HEK293 (cell line): ENCODE results near the gene SPRY4.

Experiments used
- GLI4 ChIP-seq: fragments of 450-650 bp; formaldehyde crosslinking; IDR thresholded peaks from 2 replicates; pipeline ENCODE4 v1.5.1; 2016; ENCODE audit warnings: missing biosample characterization, missing genetic modification characterization
- GLIS2 ChIP-seq: fragments of 450-650 bp; formaldehyde crosslinking; IDR thresholded peaks from 2 replicates; pipeline ENCODE4 v1.5.1; 2016; ENCODE audit warnings: missing biosample characterization, missing genetic modification characterization
- HOXC10 ChIP-seq: sonication (generic); formaldehyde crosslinking; IDR thresholded peaks from 2 replicates; pipeline ENCODE4 v1.8.1; 2023; ENCODE audit warnings: mild to moderate bottlenecking, missing genetic modification reagents
- HOXD13 ChIP-seq: sonication (generic); formaldehyde crosslinking; IDR thresholded peaks from 2 replicates; pipeline ENCODE4 v1.8.0; 2022; ENCODE audit warnings: missing genetic modification reagents, borderline replicate concordance
- KLF9 ChIP-seq: fragments of 450-650 bp; formaldehyde crosslinking; IDR thresholded peaks from 2 replicates; pipeline ENCODE4 v1.5.1; 2016; ENCODE audit warnings: missing biosample characterization, missing genetic modification characterization, low read depth
- MYNN ChIP-seq: fragments of 450-650 bp; formaldehyde crosslinking; IDR thresholded peaks from 2 replicates; pipeline ENCODE4 v1.5.1; 2016; ENCODE audit warnings: missing biosample characterization, missing genetic modification characterization, borderline replicate concordance
- RBAK ChIP-seq: fragments of 450-650 bp; formaldehyde crosslinking; IDR thresholded peaks from 2 replicates; pipeline ENCODE4 v1.5.1; 2016; ENCODE audit warnings: missing biosample characterization, missing genetic modification characterization
- SP3 ChIP-seq: fragments of 450-650 bp; formaldehyde crosslinking; IDR thresholded peaks from 2 replicates; pipeline ENCODE4 v1.5.1; 2016; ENCODE audit warnings: missing biosample characterization, missing genetic modification characterization
- ZBTB20 ChIP-seq: fragments of 450-650 bp; formaldehyde crosslinking; IDR thresholded peaks from 2 replicates; pipeline ENCODE4 v1.5.1; 2016; ENCODE audit warnings: missing biosample characterization, missing genetic modification characterization
- ZNF10 ChIP-seq: fragments of 450-650 bp; formaldehyde crosslinking; IDR thresholded peaks from 2 replicates; pipeline ENCODE4 v1.5.1; 2017; ENCODE audit warnings: missing biosample characterization, missing genetic modification characterization
- ZNF157 ChIP-seq: fragments of 450-650 bp; formaldehyde crosslinking; IDR thresholded peaks from 2 replicates; pipeline ENCODE4 v1.5.1; 2016; ENCODE audit warnings: missing biosample characterization, missing genetic modification characterization
- ZNF19 ChIP-seq: fragments of 450-650 bp; formaldehyde crosslinking; IDR thresholded peaks from 2 replicates; pipeline ENCODE4; 2016; ENCODE audit warnings: missing biosample characterization, missing genetic modification characterization, low read depth
- ZNF211 ChIP-seq: fragments of 450-650 bp; formaldehyde crosslinking; IDR thresholded peaks from 2 replicates; pipeline ENCODE4 v1.5.1; 2016; ENCODE audit warnings: low read depth, missing biosample characterization, missing genetic modification characterization
- ZNF23 ChIP-seq: fragments of 450-650 bp; formaldehyde crosslinking; IDR thresholded peaks from 2 replicates; pipeline ENCODE4 v1.5.1; 2016; ENCODE audit warnings: missing biosample characterization, missing genetic modification characterization, borderline replicate concordance
- ZNF24 ChIP-seq: fragments of 450-650 bp; formaldehyde crosslinking; IDR thresholded peaks from 2 replicates; pipeline ENCODE4 v1.5.1; 2016; ENCODE audit warnings: missing biosample characterization, missing genetic modification characterization
- ZNF248 ChIP-seq: fragments of 450-650 bp; formaldehyde crosslinking; IDR thresholded peaks from 2 replicates; pipeline ENCODE4 v1.5.1; 2017; ENCODE audit warnings: missing biosample characterization, missing genetic modification characterization
- ZNF266 ChIP-seq: fragments of 450-650 bp; formaldehyde crosslinking; IDR thresholded peaks from 2 replicates; pipeline ENCODE4 v1.5.1; 2016; ENCODE audit warnings: missing biosample characterization, missing genetic modification characterization, low read depth
- ZNF341 ChIP-seq: fragments of 450-650 bp; formaldehyde crosslinking; IDR thresholded peaks from 2 replicates; pipeline ENCODE4; 2016; ENCODE audit warnings: low read depth, missing biosample characterization, missing genetic modification characterization
- ZNF37A ChIP-seq: fragments of 450-650 bp; IDR thresholded peaks from 2 replicates; pipeline ENCODE4 v1.5.1; 2018; ENCODE audit warnings: missing biosample characterization, missing genetic modification characterization
- ZNF529 ChIP-seq: fragments of 450-650 bp; formaldehyde crosslinking; IDR thresholded peaks from 2 replicates; pipeline ENCODE4 v1.5.1; 2017; ENCODE audit warnings: missing genetic modification characterization, missing biosample characterization; ENCODE audit not compliant: insufficient replicate concordance
- ZNF530 ChIP-seq: fragments of 450-650 bp; formaldehyde crosslinking; IDR thresholded peaks from 2 replicates; pipeline ENCODE4 v1.5.1; 2016; ENCODE audit warnings: low read depth, missing biosample characterization, missing genetic modification characterization
- ZNF580 ChIP-seq: fragments of 450-650 bp; formaldehyde crosslinking; IDR thresholded peaks from 2 replicates; pipeline ENCODE4 v1.5.1; 2016; ENCODE audit warnings: missing biosample characterization, missing genetic modification characterization
- ZNF596 ChIP-seq: fragments of 450-650 bp; IDR thresholded peaks from 2 replicates; pipeline ENCODE4 v1.5.0; 2018; ENCODE audit warnings: missing biosample characterization, mild to moderate bottlenecking, missing genetic modification characterization, moderate library complexity
- ZNF776 ChIP-seq: fragments of 450-650 bp; formaldehyde crosslinking; IDR thresholded peaks from 2 replicates; pipeline ENCODE4 v1.5.0; 2017; ENCODE audit warnings: missing biosample characterization, missing genetic modification characterization, borderline replicate concordance
- ZNF843 ChIP-seq: fragments of 450-650 bp; formaldehyde crosslinking; IDR thresholded peaks from 2 replicates; pipeline ENCODE4 v1.5.1; 2016; ENCODE audit warnings: missing biosample characterization, missing genetic modification characterization
- TF ChIP-seq, protein P1 (sequence below): fragments of 450-650 bp; formaldehyde crosslinking; IDR thresholded peaks from 2 replicates; pipeline ENCODE4 v1.5.1; 2016; ENCODE audit warnings: missing biosample characterization, missing genetic modification characterization
- TF ChIP-seq, protein P2 (sequence below): fragments of 450-650 bp; formaldehyde crosslinking; IDR thresholded peaks from 2 replicates; pipeline ENCODE4 v1.5.1; 2016; ENCODE audit warnings: missing biosample characterization, missing genetic modification characterization
- TF ChIP-seq, protein P3 (sequence below): fragments of 450-650 bp; formaldehyde crosslinking; IDR thresholded peaks from 2 replicates; pipeline ENCODE4 v1.5.0; 2017; ENCODE audit warnings: missing biosample characterization, missing genetic modification characterization, borderline replicate concordance
- TF ChIP-seq, protein P4 (sequence below): fragments of 450-650 bp; formaldehyde crosslinking; IDR thresholded peaks from 2 replicates; pipeline ENCODE4 v1.5.1; 2016; ENCODE audit warnings: missing biosample characterization, missing genetic modification characterization
- TF ChIP-seq, protein P5 (sequence below): fragments of 450-650 bp; formaldehyde crosslinking; IDR thresholded peaks from 2 replicates; pipeline ENCODE4 v1.5.1; 2016; ENCODE audit warnings: missing biosample characterization, missing genetic modification characterization

The SPRY4 gene

GRCh38 chr5:142324871-142325724 lies at the start of gene SPRY4 (continued):
- TF ChIP-seq, protein P1, sequence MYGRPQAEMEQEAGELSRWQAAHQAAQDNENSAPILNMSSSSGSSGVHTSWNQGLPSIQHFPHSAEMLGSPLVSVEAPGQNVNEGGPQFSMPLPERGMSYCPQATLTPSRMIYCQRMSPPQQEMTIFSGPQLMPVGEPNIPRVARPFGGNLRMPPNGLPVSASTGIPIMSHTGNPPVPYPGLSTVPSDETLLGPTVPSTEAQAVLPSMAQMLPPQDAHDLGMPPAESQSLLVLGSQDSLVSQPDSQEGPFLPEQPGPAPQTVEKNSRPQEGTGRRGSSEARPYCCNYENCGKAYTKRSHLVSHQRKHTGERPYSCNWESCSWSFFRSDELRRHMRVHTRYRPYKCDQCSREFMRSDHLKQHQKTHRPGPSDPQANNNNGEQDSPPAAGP (tag by site-specific recombination): peak; percentile 50
- TF ChIP-seq GLI4 (tag by site-specific recombination) (no peak), ZNF341 (tag by site-specific recombination) (peak; percentile 87), ZNF580 (tag by site-specific recombination) (no peak), ZNF843 (tag by site-specific recombination) (0 out of 2 replicates have a peak, but pooled peaks have one; percentile 8), ZBTB20 (tag by site-specific recombination) (no peak), ZNF37A (tag by site-specific recombination) (no peak), ZNF19 (tag by site-specific recombination) (no peak), GLIS2 (tag by site-specific recombination) (peak; percentile 86), ZNF10 (tag by site-specific recombination) (no peak), MYNN (tag by site-specific recombination) (no peak), ZNF157 (tag by site-specific recombination) (no peak), ZNF211 (tag by site-specific recombination) (no peak), ZNF776 (tag by site-specific recombination) (no peak), ZNF248 (tag by site-specific recombination) (no peak), KLF9 (tag by site-specific recombination) (peak; percentile 16; the same call in 1 of the 2 replicates), ZNF529 (tag by site-specific recombination) (no peak), RBAK (tag by site-specific recombination) (no peak), HOXC10 (CRISPR knock-in tag) (no peak), ZNF24 (tag by site-specific recombination) (peak; percentile 13; the same call in 1 of the 2 replicates), HOXD13 (CRISPR knock-in tag) (no peak), ZNF530 (tag by site-specific recombination) (no peak), SP3 (tag by site-specific recombination) (no peak), ZNF266 (tag by site-specific recombination) (no peak), ZNF596 (no peak), ZNF23 (no peak)
- TF ChIP-seq, protein P2, sequence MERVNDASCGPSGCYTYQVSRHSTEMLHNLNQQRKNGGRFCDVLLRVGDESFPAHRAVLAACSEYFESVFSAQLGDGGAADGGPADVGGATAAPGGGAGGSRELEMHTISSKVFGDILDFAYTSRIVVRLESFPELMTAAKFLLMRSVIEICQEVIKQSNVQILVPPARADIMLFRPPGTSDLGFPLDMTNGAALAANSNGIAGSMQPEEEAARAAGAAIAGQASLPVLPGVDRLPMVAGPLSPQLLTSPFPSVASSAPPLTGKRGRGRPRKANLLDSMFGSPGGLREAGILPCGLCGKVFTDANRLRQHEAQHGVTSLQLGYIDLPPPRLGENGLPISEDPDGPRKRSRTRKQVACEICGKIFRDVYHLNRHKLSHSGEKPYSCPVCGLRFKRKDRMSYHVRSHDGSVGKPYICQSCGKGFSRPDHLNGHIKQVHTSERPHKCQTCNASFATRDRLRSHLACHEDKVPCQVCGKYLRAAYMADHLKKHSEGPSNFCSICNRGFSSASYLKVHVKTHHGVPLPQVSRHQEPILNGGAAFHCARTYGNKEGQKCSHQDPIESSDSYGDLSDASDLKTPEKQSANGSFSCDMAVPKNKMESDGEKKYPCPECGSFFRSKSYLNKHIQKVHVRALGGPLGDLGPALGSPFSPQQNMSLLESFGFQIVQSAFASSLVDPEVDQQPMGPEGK (tag by site-specific recombination): peak; percentile 79
- TF ChIP-seq, protein P3, sequence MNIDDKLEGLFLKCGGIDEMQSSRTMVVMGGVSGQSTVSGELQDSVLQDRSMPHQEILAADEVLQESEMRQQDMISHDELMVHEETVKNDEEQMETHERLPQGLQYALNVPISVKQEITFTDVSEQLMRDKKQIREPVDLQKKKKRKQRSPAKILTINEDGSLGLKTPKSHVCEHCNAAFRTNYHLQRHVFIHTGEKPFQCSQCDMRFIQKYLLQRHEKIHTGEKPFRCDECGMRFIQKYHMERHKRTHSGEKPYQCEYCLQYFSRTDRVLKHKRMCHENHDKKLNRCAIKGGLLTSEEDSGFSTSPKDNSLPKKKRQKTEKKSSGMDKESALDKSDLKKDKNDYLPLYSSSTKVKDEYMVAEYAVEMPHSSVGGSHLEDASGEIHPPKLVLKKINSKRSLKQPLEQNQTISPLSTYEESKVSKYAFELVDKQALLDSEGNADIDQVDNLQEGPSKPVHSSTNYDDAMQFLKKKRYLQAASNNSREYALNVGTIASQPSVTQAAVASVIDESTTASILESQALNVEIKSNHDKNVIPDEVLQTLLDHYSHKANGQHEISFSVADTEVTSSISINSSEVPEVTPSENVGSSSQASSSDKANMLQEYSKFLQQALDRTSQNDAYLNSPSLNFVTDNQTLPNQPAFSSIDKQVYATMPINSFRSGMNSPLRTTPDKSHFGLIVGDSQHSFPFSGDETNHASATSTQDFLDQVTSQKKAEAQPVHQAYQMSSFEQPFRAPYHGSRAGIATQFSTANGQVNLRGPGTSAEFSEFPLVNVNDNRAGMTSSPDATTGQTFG: no peak
- TF ChIP-seq, protein P4, sequence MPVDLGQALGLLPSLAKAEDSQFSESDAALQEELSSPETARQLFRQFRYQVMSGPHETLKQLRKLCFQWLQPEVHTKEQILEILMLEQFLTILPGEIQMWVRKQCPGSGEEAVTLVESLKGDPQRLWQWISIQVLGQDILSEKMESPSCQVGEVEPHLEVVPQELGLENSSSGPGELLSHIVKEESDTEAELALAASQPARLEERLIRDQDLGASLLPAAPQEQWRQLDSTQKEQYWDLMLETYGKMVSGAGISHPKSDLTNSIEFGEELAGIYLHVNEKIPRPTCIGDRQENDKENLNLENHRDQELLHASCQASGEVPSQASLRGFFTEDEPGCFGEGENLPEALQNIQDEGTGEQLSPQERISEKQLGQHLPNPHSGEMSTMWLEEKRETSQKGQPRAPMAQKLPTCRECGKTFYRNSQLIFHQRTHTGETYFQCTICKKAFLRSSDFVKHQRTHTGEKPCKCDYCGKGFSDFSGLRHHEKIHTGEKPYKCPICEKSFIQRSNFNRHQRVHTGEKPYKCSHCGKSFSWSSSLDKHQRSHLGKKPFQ: no peak
- TF ChIP-seq, protein P5, sequence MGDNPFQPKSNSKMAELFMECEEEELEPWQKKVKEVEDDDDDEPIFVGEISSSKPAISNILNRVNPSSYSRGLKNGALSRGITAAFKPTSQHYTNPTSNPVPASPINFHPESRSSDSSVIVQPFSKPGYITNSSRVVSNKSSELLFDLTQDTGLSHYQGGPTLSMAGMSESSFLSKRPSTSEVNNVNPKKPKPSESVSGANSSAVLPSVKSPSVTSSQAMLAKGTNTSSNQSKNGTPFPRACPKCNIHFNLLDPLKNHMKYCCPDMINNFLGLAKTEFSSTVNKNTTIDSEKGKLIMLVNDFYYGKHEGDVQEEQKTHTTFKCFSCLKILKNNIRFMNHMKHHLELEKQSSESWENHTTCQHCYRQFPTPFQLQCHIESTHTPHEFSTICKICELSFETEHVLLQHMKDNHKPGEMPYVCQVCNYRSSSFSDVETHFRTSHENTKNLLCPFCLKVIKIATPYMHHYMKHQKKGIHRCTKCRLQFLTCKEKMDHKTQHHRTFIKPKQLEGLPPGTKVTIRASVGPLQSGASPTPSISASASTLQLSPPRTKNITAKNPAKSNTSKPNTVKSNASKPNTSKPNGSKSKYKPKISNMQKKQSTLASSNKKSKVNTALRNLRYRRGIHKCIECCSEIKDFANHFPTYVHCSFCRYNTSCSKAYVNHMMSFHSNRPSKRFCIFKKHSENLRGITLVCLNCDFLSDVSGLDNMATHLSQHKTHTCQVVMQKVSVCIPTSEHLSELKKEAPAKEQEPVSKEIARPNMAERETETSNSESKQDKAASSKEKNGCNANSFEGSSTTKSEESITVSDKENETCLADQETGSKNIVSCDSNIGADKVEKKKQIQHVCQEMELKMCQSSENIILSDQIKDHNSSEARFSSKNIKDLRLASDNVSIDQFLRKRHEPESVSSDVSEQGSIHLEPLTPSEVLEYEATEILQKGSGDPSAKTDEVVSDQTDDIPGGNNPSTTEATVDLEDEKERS (tag by site-specific recombination): 0 out of 2 replicates have a peak, but pooled peaks have one; percentile 2
